K562 (cell line): Measurements from ENCODE around the gene PHETA1. TPM values are rescaled to one million over a fixed set of nuclear protein-coding genes. Genes with fewer than 3 reads are reported as not detected.
A peak's percentile ranks its signal among the peaks of the same experiment; 100 is the strongest.

Experiments used
- ATAC-seq: fragments of 200-7000 bp; cut with Tn5 transposase; 3 replicates; pipeline ENCODE4 v1.9.1; 2020; ENCODE audit warnings: moderate library complexity
- BruUV-seq: library from RNA; stranded (reverse); fragments of 400-500 nt; replicated peaks from 2 replicates; lab custom pipeline; 2021; lab: Mats Ljungman, UMichigan
- CTCF ChIA-PET: fragments of 300-600 bp; formaldehyde crosslinking; extraction: SDS; loops from one replicate; lab custom pipeline; 2021; ENCODE audit warnings: low intra/inter-chr PET ratio; lab: Yijun Ruan, JAX
- POLR2A ChIA-PET: fragments of 300-600, 350-650 bp; sonication (Branson Sonifier 250); formaldehyde crosslinking; extraction: SDS; loops from one replicate; lab custom pipeline; 2021; ENCODE audit warnings: antibody characterized with exemption, inconsistent platforms; lab: Yijun Ruan, JAX
- DNase-seq, 4 experiments: peaks; one replicate each; pipeline versions ENCODE4 v3.0.0 to v3.0.0-alpha.2; 2011 to 2018; ENCODE audit warnings: low spot score in 3 of 4, mixed read lengths in 3 of 4; ENCODE audit errors: extremely low read depth in 1 of 4
- FAIRE-seq: peaks from 2 replicates; lab custom pipeline; 2011; peaks lifted over from hg19 to GRCh38; lab: Jason Lieb, UNC
- H2AFZ ChIP-seq: 2 replicates; pipeline ENCODE4 v1.6.0; 2011; ENCODE audit warnings: low read depth, low read length, control low read depth, inconsistent platforms
- H3K27ac ChIP-seq: fragments of 200-600 bp; 3 replicates; pipeline ENCODE4 v1.8.0; 2011; ENCODE audit warnings: low read depth, mild to moderate bottlenecking, control low read depth, inconsistent platforms, low read length, moderate library complexity, mixed read lengths; ENCODE audit errors: extremely low read depth
- H3K27me3 ChIP-seq, 2 experiments: fragments of 300-600 bp in 1 of 2; 2 replicates in 1 of 2; 3 replicates in 1 of 2; pipeline versions ENCODE4 v1.6.0 to v1.8.0; 2011; ENCODE audit warnings: inconsistent platforms in 2 of 2, low read length in 2 of 2, mild to moderate bottlenecking in 1 of 2, mixed read lengths in 1 of 2, moderate library complexity in 1 of 2; ENCODE audit not compliant: control insufficient read depth in 2 of 2, insufficient read depth in 2 of 2
- H3K36me3 ChIP-seq: fragments of 300-600 bp; 3 replicates; pipeline ENCODE4 v1.8.0; 2011; ENCODE audit warnings: mild to moderate bottlenecking, low read length, inconsistent platforms; ENCODE audit not compliant: control insufficient read depth, insufficient read depth
- H3K4me1 ChIP-seq, 2 experiments: fragments of 200-600 bp in 1 of 2; replicated peaks in 1 of 2; 2 replicates in 1 of 2; 3 replicates in 1 of 2; pipeline versions ENCODE4 v1.5.1 to v1.8.0; 2011; ENCODE audit warnings: inconsistent platforms in 2 of 2, low read length in 2 of 2, mild to moderate bottlenecking in 1 of 2, mixed read lengths in 1 of 2, moderate library complexity in 1 of 2; ENCODE audit not compliant: control insufficient read depth in 2 of 2, insufficient read depth in 2 of 2
- H3K4me2 ChIP-seq: 2 replicates; pipeline ENCODE4 v1.6.1; 2011; ENCODE audit warnings: low read length, control low read depth, inconsistent platforms, mixed read lengths; ENCODE audit not compliant: insufficient read depth
- H3K4me3 ChIP-seq: fragments of 200-600 bp; sonication (generic), shearing (Covaris generic); 2 replicates; pipeline ENCODE4 v1.5.1; 2016; ENCODE audit warnings: control low read depth, inconsistent platforms
- H3K79me2 ChIP-seq: fragments of 200-600 bp; 3 replicates; pipeline ENCODE4 v1.8.0; 2011; ENCODE audit warnings: low read length, inconsistent platforms; ENCODE audit not compliant: control insufficient read depth, insufficient read depth
- H3K9ac ChIP-seq, 2 experiments: 2 replicates each; pipeline versions ENCODE4 v1.6.0 to v1.6.1; 2011; ENCODE audit warnings: low read depth in 2 of 2, low read length in 2 of 2, control low read depth in 1 of 2, inconsistent platforms in 1 of 2, mild to moderate bottlenecking in 1 of 2, mixed read lengths in 1 of 2; ENCODE audit not compliant: insufficient read depth in 1 of 2
- H3K9me1 ChIP-seq: one replicate; pipeline ENCODE4 v1.6.0; 2011; ENCODE audit warnings: inconsistent platforms, mild to moderate bottlenecking, low read length, moderate library complexity; ENCODE audit not compliant: control insufficient read depth, insufficient read depth
- H3K9me3 ChIP-seq: replicated peaks from 2 replicates; pipeline ENCODE4 v1.5.1; 2011; ENCODE audit warnings: low read depth, low read length, inconsistent platforms; ENCODE audit not compliant: control insufficient read depth, insufficient read depth
- H4K20me1 ChIP-seq: replicated peaks from 2 replicates; pipeline ENCODE4 v1.6.1; 2011; ENCODE audit warnings: low read length, inconsistent platforms, mixed read lengths; ENCODE audit not compliant: control insufficient read depth, insufficient read depth
- C11orf30 ChIP-seq: fragments of 450-650 bp; IDR thresholded peaks from 2 replicates; pipeline ENCODE4 v1.6.1; 2016; ENCODE audit warnings: low read depth, mild to moderate bottlenecking
- CHD2 ChIP-seq: IDR thresholded peaks from 2 replicates; pipeline ENCODE4 v1.6.1; 2011; ENCODE audit warnings: low read depth, low read length
- KDM1A ChIP-seq, 2 experiments: fragments of 450-650 bp; IDR thresholded peaks; 2 replicates each; pipeline ENCODE4 v1.6.1; 2016; ENCODE audit warnings: mild to moderate bottlenecking in 2 of 2
- LEF1 ChIP-seq: fragments of 450-650 bp; IDR thresholded peaks from 2 replicates; pipeline ENCODE4 v1.6.1; 2016; ENCODE audit warnings: mild to moderate bottlenecking
- RBM39 ChIP-seq: fragments of 200-400 bp; formaldehyde crosslinking; optimal IDR thresholded peaks from 2 replicates; pipeline ENCODE3; 2018; ENCODE audit warnings: low read depth, low read length
- SAP30 ChIP-seq: fragments of 200-600 bp; sonication (generic); IDR thresholded peaks from 2 replicates; pipeline ENCODE4 v1.6.1; 2012; ENCODE audit warnings: borderline replicate concordance, low read depth, mild to moderate bottlenecking, moderate library complexity, low read length, control low read depth, inconsistent platforms; ENCODE audit not compliant: insufficient read depth, poor library complexity, severe bottlenecking
- SMARCA5 ChIP-seq: fragments of 450-650 bp; IDR thresholded peaks from 2 replicates; pipeline ENCODE4 v1.6.1; 2016
- ZBTB7A ChIP-seq: IDR thresholded peaks from 2 replicates; pipeline ENCODE4 v1.6.1; 2011; ENCODE audit warnings: low read depth, mild to moderate bottlenecking, low read length, moderate library complexity, borderline replicate concordance; ENCODE audit not compliant: control insufficient read depth
- WGBS: fragments of 100-300 bp; shearing (Covaris generic); methylation state at CpG from one replicate; pipeline ENCODE4 v1.1.6; 2016; ENCODE audit warnings: low coverage, mixed read lengths; ENCODE audit not compliant: insufficient coverage; ENCODE audit errors: missing lambda C conversion rate; 5-methylcytosine and 5-hydroxymethylcytosine counted together
- in situ Hi-C: fragments of 300-500 bp; cut with MboI; formaldehyde crosslinking; loops from 4 replicates; pipeline ENCODE4 v1.15.0; 2018; ENCODE audit warnings: inconsistent platforms, mixed read lengths
- intact Hi-C: fragments of 100-400 bp; cut with micrococcal nuclease; formaldehyde crosslinking; loops from 2 replicates; pipeline ENCODE4 v1.14.2; 2022
- polyA plus RNA-seq, 8 experiments: library from polyadenylated mRNA; depleted of rRNA in 4 of 8; stranded (reverse) in 5 of 8; unstranded in 3 of 8; fragments of >200 nt; fragmentation: Nextera tagmentation in 2 of 8; fragmentation: Illumina TruSeq in 1 of 8; extraction: Ambion mirVana in 2 of 8; extraction: Trizol in 1 of 8; gene quantifications; 2 replicates each; pipeline versions ENCODE4 v1.2.1 to v1.2.3, GENCODE V29; 2011 to 2014; ENCODE audit warnings: inconsistent platforms in 1 of 8, missing spikeins in 1 of 8
- total RNA-seq, 7 experiments: library from RNA; depleted of rRNA in 6 of 7; stranded (reverse); fragments of >200 nt in 6 of 7; fragmentation: Illumina TruSeq in 2 of 7; extraction: Trizol in 2 of 7; gene quantifications; 2 replicates each; pipeline versions ENCODE4 v1.2.1 to v1.2.3, GENCODE V29; 2011 to 2021; ENCODE audit warnings: low replicate concordance in 1 of 7
- TF ChIP-seq, protein P1 (sequence below): fragments of 450-650 bp; conservative IDR thresholded peaks from 2 replicates; pipeline ENCODE4 v1.6.1; 2016; ENCODE audit warnings: missing genetic modification characterization, low read depth, mild to moderate bottlenecking, missing compliant biosample characterization, moderate library complexity
- TF ChIP-seq, protein P2 (sequence below): fragments of 200-800 bp; sonication (Bioruptor generic); IDR thresholded peaks from 2 replicates; pipeline ENCODE4 v1.6.1; 2016; ENCODE audit warnings: missing genetic modification characterization, missing compliant biosample characterization
- TF ChIP-seq, protein P3 (sequence below), 2 experiments: fragments of 450-650 bp in 1 of 2; sonication (generic) in 1 of 2; formaldehyde crosslinking; conservative IDR thresholded peaks; 2 replicates each; pipeline versions ENCODE4 v1.4.0 to v1.8.1; 2020 to 2022; ENCODE audit warnings: mild to moderate bottlenecking in 1 of 2, missing genetic modification reagents in 1 of 2

The PHETA1 gene
- total and polyA plus RNA-seq, 9 of the 15 experiments (the other 6 are each of a cell fraction or from before 2014, with no cell fraction given), result 0.03 to 12.4 (median 3.0) TPM

DNA sequence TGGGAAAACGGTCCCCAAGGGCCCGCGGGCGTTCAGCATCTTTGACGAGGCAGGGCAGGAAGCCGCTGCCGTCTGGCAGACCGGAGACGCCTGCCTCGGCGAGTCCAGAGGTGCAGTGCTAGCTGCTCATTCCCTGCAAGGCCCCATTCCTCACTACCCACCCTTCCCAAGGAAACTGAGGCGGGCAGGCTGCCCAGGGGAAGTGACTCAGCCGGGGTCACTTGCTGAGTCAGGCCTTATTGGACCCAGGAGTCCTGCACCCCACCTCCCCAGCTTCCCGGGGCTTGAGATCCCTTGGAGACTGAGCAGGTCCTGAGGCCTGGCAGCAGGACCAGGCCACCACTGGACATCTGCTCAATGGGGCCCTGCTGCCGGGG, 40.5 kb upstream of the PHETA1 start:
- H3K27me3 ChIP-seq, result no peaks in the 10 kb centered on the region
- BruUV-seq, result no TSS peak
- in situ Hi-C loops, result loop anchor here (5.0 kb wide), 1 partner anchor 263 kb away; no protein-coding TSS in a partner anchor
- peaks cover 59% of the 10 kb centered on the region for H3K36me3 ChIP-seq
- H3K4me3 ChIP-seq, result peak overlapping the region; percentile 93
- WGBS, result 3% methylated on average over 15 of the region's 15 CpGs
- intact Hi-C loops, result loop anchor here (5.0 kb wide), 2 partner anchors 188 to 278 kb away; partner anchors contain the start of genes ACAD10, ATXN2 and BRAP
- H3K27ac ChIP-seq, result peak overlapping the region; percentile 92
- peaks cover 18% of the 10 kb centered on the region for H3K9me1 ChIP-seq
- H3K79me2 ChIP-seq, result peaks cover 87% of the 10 kb centered on the region
- H3K9me3 ChIP-seq, result no peaks in the 10 kb centered on the region
- H2AFZ ChIP-seq, result no peak overlapping the region
- H4K20me1 ChIP-seq, result peaks cover 60% of the 10 kb centered on the region
- no peak for ATAC-seq
- peak in 1 of 4 experiments; percentile 40 for DNase-seq
- ChIA-PET CTCF (no interaction called here), POLR2A (interaction anchor here (1.4 kb wide), 1 partner anchor 16 kb away, joined by 5 read pairs; no protein-coding TSS in a partner anchor)
- peaks cover 69 to 86% of the 10 kb centered on the region in 2 experiments for H3K4me1 ChIP-seq
- H3K9ac ChIP-seq, result peak overlapping the region; percentile 90 to 91
- H3K4me2 ChIP-seq, result peak overlapping the region; percentile 92
- no peak for FAIRE-seq
- TF ChIP-seq SMARCA5 (0 out of 2 replicates have a peak, but pooled peaks have one; percentile 7), ZBTB7A (no peak; the same call in 1 of the 2 replicates), SAP30 (peak; percentile 36), CHD2 (no peak), C11orf30 (peak; percentile 86), KDM1A (IDR thresholded peaks at IDR 0.05) (0 out of 4 replicates have a peak, but pooled peaks of 1 of the 2 experiments have one; percentile 3), LEF1 (no peak), RBM39 (peak; percentile 16)
- TF ChIP-seq, protein P1, sequence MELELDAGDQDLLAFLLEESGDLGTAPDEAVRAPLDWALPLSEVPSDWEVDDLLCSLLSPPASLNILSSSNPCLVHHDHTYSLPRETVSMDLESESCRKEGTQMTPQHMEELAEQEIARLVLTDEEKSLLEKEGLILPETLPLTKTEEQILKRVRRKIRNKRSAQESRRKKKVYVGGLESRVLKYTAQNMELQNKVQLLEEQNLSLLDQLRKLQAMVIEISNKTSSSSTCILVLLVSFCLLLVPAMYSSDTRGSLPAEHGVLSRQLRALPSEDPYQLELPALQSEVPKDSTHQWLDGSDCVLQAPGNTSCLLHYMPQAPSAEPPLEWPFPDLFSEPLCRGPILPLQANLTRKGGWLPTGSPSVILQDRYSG, result no peak
- TF ChIP-seq, protein P2, sequence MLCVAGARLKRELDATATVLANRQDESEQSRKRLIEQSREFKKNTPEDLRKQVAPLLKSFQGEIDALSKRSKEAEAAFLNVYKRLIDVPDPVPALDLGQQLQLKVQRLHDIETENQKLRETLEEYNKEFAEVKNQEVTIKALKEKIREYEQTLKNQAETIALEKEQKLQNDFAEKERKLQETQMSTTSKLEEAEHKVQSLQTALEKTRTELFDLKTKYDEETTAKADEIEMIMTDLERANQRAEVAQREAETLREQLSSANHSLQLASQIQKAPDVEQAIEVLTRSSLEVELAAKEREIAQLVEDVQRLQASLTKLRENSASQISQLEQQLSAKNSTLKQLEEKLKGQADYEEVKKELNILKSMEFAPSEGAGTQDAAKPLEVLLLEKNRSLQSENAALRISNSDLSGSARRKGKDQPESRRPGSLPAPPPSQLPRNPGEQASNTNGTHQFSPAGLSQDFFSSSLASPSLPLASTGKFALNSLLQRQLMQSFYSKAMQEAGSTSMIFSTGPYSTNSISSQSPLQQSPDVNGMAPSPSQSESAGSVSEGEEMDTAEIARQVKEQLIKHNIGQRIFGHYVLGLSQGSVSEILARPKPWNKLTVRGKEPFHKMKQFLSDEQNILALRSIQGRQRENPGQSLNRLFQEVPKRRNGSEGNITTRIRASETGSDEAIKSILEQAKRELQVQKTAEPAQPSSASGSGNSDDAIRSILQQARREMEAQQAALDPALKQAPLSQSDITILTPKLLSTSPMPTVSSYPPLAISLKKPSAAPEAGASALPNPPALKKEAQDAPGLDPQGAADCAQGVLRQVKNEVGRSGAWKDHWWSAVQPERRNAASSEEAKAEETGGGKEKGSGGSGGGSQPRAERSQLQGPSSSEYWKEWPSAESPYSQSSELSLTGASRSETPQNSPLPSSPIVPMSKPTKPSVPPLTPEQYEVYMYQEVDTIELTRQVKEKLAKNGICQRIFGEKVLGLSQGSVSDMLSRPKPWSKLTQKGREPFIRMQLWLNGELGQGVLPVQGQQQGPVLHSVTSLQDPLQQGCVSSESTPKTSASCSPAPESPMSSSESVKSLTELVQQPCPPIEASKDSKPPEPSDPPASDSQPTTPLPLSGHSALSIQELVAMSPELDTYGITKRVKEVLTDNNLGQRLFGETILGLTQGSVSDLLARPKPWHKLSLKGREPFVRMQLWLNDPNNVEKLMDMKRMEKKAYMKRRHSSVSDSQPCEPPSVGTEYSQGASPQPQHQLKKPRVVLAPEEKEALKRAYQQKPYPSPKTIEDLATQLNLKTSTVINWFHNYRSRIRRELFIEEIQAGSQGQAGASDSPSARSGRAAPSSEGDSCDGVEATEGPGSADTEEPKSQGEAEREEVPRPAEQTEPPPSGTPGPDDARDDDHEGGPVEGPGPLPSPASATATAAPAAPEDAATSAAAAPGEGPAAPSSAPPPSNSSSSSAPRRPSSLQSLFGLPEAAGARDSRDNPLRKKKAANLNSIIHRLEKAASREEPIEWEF (CRISPR knock-in tag), result 0 out of 2 replicates have a peak, but pooled peaks have one; percentile 21
- TF ChIP-seq, protein P3, sequence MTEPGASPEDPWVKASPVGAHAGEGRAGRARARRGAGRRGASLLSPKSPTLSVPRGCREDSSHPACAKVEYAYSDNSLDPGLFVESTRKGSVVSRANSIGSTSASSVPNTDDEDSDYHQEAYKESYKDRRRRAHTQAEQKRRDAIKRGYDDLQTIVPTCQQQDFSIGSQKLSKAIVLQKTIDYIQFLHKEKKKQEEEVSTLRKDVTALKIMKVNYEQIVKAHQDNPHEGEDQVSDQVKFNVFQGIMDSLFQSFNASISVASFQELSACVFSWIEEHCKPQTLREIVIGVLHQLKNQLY (CRISPR knock-in tag; conservative IDR thresholded peaks at IDR 0.05), result no peak
